Retina (tissue), 1 donor: Measurements from ENCODE around the gene TNIK.
"Not testable (repeated sequence)": the region's sequence is repeated elsewhere in the genome, so short reads cannot be mapped to it uniquely, and the experiment has no call there.

Experiments
- DNase-seq: peaks from one replicate; pipeline ENCODE4 v3.0.0-alpha.2; 2016

TNIK gene

DNA sequence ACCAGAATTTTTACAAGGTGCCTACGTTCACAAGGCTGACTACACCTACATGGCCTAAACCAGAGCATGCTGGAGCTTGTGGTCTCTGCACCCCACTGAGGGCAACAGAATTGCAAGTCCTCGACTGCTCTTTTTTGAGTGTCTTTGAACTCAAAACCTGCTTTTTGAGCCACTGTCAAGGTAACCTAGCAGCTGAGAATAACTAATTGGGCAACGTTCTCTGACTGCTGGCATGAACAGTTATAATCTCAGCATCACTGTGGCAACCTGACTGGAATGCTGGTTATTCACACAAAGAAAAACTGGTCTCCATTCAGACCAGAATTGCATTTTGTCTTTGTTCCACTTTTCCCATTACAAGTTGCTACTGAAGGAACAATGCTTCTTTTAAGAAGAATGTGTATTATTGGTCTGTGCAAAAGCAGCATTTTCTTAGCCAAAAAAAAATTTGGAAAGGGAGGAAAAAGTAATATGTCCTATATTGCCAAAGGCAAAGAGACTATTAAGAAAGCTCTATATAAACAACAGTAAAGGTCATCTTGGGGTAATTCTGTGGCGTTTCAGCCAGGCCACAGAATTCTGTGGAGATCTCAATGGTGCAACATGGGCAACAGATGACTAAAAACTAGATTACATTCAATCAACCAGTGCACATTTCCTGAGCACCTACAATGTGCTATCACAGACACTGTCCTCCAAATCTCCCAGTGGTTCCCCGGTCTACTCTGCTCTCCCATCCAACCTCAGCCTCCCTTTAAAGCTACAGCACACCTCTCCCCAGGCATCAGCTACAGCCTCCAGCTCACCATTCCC is 76.8 kb downstream of the TNIK start:
- no peak for DNase-seq

DNA sequence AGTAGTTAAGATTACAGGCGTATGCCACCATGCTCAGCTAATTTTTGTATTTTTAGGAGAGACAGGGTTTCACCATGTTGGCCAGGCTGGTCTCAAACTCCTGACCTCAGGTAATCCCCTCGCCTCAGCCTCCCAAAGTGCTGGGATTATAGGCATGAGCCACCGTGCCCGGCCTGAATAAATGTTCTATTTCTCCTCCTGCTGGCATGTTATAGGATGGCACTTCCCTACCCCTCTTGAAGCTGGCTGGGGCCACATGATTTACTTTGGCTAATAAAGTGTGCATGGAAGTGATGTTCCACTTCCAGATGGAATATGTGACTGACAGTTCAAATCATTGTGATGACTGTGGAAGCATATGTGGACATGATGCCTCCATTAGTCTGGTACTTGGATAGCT is 77.9 kb downstream of the TNIK start:
- DNase-seq, result not testable (repeated sequence)

DNA sequence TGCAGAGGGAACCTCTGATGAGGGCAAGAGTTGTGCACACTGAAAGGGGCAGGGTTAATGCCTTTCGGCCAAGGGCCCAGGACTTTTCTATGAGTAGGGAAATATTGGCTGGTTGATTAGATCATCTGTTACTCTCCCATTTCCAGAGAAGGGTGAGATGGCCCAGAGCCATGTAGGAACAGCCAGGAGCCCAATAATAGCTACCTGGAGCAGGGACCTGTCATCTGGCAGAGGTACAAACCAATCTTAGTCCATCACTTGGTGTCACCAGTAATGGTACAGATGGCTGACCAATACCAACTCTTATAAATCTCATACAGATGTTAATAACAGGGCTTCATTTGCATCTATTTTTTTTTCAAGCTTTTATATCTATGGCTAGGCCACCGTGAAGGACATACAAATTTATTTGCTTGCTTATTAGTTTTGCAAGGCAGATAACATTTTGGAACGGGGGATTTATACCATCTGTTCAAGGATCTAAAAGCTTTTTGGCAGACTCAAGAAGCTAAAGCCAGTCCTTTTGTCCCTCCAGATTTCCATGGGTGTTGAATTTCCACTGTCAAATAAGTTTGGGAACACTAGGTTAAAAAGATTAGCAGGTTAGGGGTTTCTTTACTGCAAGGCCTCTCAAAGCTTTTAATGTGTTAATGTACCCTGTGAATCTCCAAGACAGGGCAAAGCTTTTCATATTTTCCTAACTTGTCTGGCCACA is 79.3 kb downstream of the TNIK start:
- DNase-seq, result no peak

DNA sequence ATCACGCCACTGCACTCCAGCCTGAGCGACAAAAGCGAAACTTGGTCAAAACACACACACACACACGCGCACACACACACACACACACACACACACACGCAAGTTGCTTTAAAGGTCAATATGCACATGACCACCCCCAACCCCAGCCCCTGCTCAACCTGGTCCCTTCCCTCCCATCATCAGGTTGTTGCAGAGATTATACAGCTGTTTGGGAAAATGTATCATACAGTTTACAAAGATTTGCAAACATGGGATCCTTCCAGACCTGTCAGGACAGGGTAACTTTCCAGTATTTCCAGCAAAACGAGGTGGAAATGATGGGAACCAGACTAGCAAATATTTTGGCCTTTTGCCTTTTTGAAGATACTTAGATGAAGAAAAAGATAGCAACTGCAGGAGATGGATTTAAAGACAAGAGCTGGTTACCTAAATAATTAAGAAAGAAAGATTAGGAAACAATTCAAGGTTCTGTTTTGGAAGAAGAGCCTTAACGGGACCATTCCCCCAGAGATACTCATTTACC is 80.2 kb downstream of the TNIK start:
- no peak for DNase-seq

GRCh38 chr3:171379281-171379680 is 80.9 kb downstream of the TNIK start:
- no peak for DNase-seq

DNA sequence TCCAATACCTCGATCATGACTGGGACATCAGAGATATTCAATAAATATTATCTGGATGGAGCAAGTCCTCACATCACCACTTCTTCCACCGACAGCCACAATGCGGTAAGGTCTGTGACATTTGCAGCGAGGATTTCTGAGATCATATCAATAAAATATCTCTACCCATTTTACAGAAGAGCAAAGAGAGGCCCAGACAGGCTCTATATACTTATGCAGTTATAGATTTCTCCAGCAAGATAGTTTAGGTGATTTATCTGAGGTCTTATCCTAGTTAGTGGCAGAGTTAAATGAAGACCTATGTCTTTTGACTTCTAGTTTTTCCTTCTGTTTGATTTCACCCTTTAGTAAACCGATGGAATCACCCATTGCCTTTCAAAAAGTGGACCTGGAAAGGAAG is 81.6 kb downstream of the TNIK start:
- no peak for DNase-seq

DNA sequence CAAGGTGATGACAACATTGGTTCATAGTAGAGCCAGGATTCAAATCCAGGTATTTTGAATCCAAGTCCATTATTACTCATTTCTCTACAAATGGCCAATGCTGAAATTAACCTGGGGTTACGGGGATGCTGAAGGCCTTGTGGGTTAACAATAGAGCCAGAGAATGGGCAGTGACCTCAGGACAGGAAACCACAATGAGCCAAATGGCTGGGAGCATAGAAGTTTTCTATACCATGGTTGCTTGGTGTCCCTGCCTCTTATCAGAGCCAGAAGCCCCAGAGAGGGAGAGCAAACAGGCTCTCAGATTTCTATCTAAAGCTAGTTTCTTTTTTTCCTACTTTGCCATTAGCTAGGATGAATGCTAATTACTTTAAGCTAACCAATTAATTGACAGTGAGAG is 82.3 kb downstream of the TNIK start:
- no peak for DNase-seq

DNA sequence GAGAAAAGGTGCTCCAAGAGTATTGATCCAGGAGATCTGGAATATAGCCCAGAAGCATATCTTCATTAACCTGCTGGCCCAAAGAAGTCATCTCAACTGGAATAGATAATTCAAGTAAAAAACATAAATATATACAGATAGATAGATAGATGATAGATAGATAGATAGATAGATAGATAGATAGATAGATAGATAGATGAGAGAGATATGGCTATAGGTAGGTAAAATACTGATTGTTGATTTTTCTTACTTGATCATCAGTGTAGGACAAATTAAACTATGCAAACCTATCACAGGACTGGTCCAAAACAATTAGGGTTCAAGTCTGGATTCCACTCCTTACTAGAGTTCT is 83.6 kb downstream of the TNIK start:
- no peak for DNase-seq

DNA sequence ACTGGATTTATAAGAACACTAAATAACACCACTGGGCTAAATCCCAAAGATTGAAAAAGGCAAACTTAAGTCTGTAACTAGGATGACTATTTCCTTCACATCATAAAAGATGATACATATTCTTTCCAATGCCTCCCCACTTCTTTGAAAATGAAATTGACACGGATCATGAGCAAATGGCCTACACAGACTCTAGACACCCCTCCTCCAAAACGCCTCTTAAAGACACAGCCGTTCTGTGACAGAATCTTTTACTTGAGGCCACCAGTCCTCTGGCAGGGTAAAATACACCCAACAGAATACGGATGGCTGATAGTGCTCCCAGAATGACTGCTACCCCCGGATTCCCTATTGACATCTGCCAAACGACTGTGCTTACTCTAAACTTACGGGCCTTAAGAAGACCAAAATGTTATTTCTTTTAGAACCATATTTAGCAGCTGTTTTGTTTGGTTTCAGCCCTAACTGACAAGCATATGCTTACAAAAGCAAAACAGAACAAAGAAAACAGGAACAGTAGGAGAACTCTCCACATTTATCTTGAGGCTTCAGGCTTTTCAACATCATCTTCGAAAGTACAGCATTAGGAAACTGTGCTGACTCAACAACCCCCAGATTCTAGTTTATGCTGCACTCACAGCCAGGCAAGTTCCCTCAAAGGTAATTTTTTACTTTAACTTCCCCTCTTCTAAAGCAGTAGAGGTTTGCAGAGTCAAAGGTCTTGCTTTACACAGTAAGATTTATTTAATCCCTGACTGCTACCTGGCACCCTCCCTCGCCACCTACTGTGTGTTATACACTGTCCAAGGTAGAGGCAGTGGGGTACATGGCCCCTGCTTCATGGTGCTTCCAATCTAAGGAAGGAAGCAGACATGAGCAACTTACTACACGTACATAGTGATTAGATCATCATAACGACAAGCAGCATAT is 84.3 kb downstream of the TNIK start:
- no peak for DNase-seq

DNA sequence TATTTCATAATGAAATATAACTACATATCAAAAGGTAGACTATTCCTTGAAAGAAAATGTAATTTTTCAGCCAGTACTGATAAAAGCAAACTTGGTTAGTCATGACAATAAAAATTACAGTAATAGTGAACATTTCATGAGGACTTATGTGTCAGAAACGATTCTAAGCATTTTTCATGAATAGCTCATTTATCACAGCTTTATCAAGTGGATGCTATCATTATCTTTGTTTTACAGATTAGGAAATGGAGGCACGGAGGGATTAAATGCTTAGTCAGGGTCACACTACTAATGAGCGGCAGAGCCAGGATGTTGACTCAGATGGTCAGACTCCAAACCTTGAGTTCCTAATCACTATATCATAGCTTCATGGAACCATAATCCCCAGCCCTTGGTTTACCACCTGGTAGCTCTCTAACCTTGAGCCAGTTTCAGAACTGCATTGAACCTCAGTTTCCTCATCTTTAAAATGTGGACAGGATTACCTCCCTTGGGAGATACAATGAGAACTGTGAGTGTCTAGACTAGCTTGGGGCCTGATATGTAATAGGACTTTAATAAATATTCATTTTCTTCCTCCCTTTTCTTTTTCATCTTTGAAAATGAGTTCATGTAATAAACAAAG is 85.4 kb downstream of the TNIK start:
- DNase-seq, result no peak

DNA sequence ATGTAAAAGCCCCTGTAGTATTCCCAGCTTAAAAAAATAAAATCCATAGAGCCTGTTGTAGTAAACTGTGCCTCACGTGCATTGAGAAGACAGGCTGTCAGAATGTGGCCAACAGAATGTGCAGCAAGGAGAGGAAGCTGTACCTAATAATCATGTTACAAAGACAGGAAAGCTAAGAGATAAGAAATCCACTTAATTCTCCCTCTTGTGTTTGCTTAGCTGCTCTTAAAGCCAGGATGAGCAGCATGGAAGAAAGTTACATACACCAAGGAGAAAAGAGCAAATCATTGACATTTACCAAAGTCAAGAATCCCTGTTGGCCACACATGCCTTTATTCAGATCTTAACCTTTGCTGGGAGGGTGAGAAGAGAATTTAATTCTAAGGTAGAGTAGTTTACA is 85.9 kb downstream of the TNIK start:
- no peak for DNase-seq

DNA sequence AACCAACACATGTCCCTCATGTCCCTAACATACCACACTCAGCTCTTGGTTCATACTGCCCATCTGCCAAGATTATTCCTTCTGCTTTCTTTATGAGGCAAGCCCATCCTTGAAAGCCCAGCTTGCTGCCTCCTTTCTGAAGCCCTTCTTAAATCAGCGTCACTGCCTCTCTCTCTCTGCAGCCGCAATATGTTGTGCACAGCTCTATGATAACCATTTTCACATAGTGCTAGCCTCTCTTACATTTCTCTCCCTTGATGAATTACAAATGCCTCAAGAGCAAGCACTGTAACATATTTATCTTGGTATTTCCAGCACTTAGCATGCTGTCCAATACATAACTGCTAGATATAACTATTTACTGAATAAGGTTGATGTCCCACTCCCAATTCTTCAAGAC is 86.5 kb downstream of the TNIK start:
- DNase-seq, result no peak

GRCh38 chr3:171372694-171373093 is 87.5 kb downstream of the TNIK start:
- no peak for DNase-seq

DNA sequence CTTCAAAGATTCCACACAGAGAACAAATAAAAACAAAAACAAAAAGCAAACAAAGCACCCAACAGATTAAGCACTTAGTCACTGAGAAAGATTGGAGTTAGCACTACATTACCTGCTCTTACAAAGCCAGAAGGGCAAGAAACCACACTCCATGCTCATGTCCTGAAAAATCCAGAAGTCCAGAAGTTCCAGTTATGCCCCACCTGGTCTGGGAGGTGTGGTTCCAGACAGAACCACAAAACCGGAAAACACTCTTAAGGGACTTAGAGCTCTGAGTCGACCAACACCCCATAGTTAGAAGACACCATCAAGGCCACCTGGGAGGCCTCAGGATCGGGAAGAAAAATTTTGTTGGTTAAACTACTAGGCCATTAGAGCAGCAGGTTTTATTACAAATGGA is 88.9 kb downstream of the TNIK start:
- no peak for DNase-seq

DNA sequence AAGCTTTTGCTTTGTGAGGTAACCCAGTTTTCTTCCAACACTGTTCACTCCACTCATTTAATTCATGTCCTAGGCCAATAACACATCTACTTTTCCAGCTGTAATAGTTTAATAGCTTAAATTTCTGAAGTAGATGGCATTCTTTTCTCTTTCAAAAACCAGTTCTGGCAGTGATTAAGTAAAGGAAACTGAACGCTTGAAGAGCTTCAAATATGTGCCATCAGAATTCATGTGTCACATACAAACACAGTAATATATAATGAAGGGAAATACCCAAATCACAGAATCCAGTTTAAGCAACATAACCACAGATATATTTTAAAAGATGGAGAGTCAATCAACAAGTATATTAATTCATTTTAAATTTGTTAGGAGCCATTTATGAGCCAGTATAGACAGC is 91.0 kb downstream of the TNIK start:
- no peak for DNase-seq

DNA sequence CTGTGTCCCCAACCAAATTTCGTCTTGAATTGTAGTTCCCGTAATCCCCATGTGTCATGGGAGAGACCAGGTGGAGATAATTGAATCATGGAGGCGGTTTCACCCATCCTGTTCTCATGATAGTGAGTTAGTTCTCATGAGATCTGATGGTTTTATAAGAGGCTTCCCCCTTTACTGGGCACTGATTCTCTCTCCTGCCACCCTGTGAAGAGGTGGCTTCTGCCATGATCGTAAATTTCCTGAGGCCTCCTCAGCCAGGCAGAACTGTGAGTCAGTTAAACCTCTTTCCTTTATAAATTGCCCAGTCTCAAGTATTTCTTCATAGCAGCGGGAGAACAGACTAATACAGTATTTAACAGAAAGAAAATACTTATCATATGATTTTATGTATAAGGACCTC is 93.5 kb downstream of the TNIK start:
- DNase-seq, result not testable (repeated sequence)

DNA sequence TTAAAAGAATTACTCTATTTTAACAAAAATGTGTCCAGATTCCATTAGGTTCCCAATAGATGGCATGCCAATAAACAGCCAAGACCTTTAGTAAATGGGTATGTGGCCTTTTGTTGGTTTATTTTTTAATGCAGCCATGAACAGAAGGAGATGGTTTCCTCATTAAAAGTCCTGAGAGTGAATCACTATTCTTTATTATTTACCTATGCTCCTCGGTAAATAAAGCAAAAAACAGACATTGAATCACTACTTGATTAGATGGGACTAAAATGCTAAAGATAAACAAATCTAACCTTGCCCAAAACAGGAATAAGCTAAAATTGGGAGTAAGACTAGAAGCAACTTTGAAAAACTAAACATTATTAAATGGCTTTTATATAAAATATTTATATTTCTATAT is 94.2 kb downstream of the TNIK start:
- DNase-seq, result no peak

GRCh38 chr3:171365489-171365888 is 94.7 kb downstream of the TNIK start:
- no peak for DNase-seq

DNA sequence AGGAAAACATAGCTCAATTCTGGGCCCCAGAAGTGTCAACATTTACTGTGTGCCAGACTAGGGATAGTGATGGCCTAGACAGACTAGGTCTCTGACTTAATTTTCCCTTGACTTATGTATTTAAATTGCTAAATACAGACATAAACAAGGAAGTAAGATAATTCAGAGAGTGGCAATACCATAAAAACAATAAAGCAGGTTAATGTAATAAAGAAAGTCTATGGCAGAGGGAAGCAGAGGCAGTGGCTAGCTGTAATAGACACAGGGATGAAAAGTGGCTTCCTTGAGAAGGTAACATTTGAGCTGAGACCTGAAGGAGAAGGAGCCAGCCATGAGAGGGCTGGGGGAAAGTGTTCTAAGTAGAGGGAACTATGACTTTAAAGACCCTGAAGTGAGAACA is 95.7 kb downstream of the TNIK start:
- DNase-seq, result no peak

GRCh38 chr3:171363202-171363601 is 97.0 kb downstream of the TNIK start:
- DNase-seq, result no peak

DNA sequence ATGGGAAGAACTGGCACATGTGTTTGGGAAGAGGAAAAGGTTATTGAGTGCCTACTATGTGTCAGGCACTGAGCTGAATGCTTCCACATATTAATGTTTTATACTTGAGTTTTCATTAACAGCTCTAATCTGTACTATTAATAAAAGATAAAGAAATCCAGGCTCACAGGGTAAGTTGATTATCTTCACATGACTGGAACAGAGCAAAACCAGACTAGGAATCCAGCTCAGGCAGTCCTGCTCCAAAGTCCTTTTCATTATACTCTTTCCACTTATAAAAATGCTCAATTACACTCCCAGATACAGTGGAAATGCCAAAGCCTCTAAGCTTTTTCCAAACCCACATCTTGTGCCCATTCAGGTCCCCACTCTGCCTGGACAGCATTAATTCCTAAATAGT is 97.6 kb downstream of the TNIK start:
- DNase-seq, result no peak

- no peak for DNase-seq
Measured at GRCh38 chr3:171358881-171359198, 101.4 kb downstream of the TNIK start.
